C4-2B (cell line): ENCODE measurements around the gene PPIF.

Experiments
- CTCF ChIP-seq: fragments of 450-650 bp; conservative IDR thresholded peaks from 2 replicates; pipeline ENCODE4 v1.5.1; 2017; ENCODE audit warnings: mild to moderate bottlenecking
- ZFX ChIP-seq: fragments of 450-650 bp; IDR thresholded peaks from 2 replicates; pipeline ENCODE4 v1.6.1; 2017

GRCh38 chr10:79298403-79299244, 48.6 kb upstream of the PPIF start:
- TF ChIP-seq CTCF (no peak), ZFX (no peak)
